ENCODE data around the gene PLEKHG4.
A peak's percentile ranks its signal among the peaks of the same experiment; 100 is the strongest.

Gene PLEKHG4

DNA sequence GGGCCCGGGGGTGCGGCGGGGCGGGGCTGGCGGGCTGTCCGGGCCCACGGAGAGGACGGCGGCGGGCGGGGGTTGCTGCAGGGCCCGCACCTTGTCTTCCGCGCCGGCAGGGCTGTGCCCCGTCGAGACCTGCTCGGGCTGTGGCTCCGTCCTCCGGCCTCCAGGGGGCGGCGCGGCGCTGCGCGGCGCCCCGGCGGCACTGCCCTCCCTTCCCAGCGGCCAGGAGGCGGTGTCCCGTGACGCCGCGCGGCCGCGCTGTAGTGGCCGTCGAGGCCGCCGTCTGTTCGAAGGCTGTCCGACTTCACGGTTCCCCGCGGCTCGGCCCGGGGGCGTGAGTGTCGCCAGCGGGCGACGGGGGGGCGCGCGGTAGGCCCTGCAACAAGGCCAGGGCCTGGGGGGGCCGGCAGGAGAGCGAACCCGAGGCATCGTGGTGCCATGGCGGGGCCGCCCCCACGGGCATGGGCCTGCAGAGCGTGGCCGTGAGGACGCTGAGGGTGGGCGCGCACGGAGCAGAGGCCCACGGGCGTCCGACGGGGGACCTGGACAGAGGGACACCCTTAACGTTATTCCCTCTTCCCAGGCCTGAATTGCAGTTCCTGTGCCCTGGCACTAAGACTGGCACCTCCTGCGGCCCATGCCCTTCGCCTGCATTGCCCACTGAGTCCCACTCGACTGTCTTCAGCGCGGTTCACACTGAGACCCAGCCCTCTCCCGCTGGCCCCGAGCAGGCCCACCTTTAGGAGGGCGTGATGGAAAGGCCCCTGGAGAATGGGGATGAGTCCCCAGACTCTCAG, at the start of gene PLEKHG4:
PLEKHG4 (plus strand) TSS at position 237 of the 794 bp plus-strand sequence; CDS start at position 750, 513 bp downstream.
- DNase-seq (ENCODE audit: low read depth, low spot score), result peak; percentile 63
- H3K9ac ChIP-seq (ENCODE audit: insufficient read length, low read depth), result peak within 1 kb of the TSS; percentile 95
- peaks cover 8% of the 10 kb centered on the region for H3K27me3 ChIP-seq (ENCODE audit: insufficient read depth, insufficient read length)
- peaks cover 27% of the 10 kb centered on the region for H3K36me3 ChIP-seq (ENCODE audit: insufficient read depth, insufficient read length, low read length)
- no peak for TF ChIP-seq YY1 (IDR thresholded peaks at IDR 0.05; ENCODE audit: insufficient read depth, insufficient read length)
- TF ChIP-seq ZNF274 (IDR thresholded peaks at IDR 0.05; ENCODE audit: low read depth, low read length), result no peak
- no peak for TF ChIP-seq SUZ12 (IDR thresholded peaks at IDR 0.05; ENCODE audit: extremely low read depth, insufficient read depth, insufficient read length)
- H3K9me3 ChIP-seq (ENCODE audit: insufficient read depth, low read length), result no peaks in the 10 kb centered on the region
- peak within 1 kb of the TSS; percentile 85 for H3K4me3 ChIP-seq (ENCODE audit: insufficient read length, low read depth)
- H3K4me1 ChIP-seq (ENCODE audit: insufficient read depth, insufficient read length), result peaks cover 26% of the 10 kb centered on the region

- peaks cover 5% of the 10 kb centered on the region for H3K4me1 ChIP-seq (ENCODE audit: insufficient read depth, insufficient read length)
- H3K9ac ChIP-seq (ENCODE audit: insufficient read length, low read depth), result no peak overlapping the region
- H3K9me3 ChIP-seq (ENCODE audit: insufficient read depth, low read length), result no peaks in the 10 kb centered on the region
- H3K4me3 ChIP-seq (ENCODE audit: insufficient read length, low read depth), result no peak overlapping the region
- no peak for DNase-seq (ENCODE audit: low read depth, low spot score)
- peaks cover 9% of the 10 kb centered on the region for H3K27me3 ChIP-seq (ENCODE audit: insufficient read depth, insufficient read length)
- peaks cover 68% of the 10 kb centered on the region for H3K36me3 ChIP-seq (ENCODE audit: insufficient read depth, insufficient read length, low read length)
- TF ChIP-seq YY1 (IDR thresholded peaks at IDR 0.05; ENCODE audit: insufficient read depth, insufficient read length) (no peak), ZNF274 (IDR thresholded peaks at IDR 0.05; ENCODE audit: low read depth, low read length) (no peak), SUZ12 (IDR thresholded peaks at IDR 0.05; ENCODE audit: extremely low read depth, insufficient read depth, insufficient read length) (no peak)
These were observed 49.2 kb upstream of the PLEKHG4 start for GRCh38 chr16:67229906-67230808.

DNA sequence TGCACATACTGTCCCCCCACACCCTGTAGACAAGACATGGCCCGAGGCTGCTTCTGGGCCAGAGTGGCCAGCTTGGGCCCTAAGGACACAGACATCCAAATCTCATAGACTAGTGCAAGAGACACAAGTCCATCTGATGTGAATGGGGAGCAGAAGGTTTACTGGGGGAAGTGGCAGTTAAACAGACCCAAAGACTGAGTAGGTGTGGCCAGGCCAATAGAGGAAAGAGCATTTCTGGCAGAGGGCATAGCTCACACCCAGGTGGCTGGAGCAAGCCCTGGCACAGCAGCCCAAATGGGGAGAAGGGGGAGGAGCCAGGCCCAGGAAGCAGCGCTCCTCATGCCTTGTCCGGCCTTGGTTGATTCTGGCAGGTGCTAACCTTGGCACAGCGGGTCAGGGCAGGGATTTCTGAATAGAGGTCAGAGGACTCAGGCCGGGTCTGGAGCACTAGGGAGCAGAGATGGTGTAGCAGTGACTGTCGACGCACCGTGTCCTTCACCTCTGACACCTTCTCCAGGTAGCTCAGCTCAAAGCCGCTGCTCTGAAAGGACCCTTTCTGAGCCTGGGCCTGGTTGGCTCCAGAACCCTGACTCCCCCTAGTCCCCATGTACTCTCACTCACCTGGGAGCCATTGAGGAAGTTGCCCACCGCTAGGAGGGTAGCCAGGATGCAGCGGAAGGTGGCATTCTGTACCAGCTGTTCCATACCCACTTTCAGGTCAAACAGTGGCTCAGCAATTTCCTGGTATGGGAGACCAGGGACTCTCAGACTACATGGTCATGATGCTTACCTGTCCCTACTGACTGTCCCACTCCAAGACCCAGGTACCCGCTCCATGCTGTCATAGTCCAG, 48.3 kb upstream of the PLEKHG4 start:
- TF ChIP-seq YY1 (IDR thresholded peaks at IDR 0.05; ENCODE audit: insufficient read depth, insufficient read length) (no peak), SUZ12 (IDR thresholded peaks at IDR 0.05; ENCODE audit: extremely low read depth, insufficient read depth, insufficient read length) (no peak), ZNF274 (IDR thresholded peaks at IDR 0.05; ENCODE audit: low read depth, low read length) (no peak)
- no peak overlapping the region for H3K4me3 ChIP-seq (ENCODE audit: insufficient read length, low read depth)
- no peaks in the 10 kb centered on the region for H3K9me3 ChIP-seq (ENCODE audit: insufficient read depth, low read length)
- H3K36me3 ChIP-seq (ENCODE audit: insufficient read depth, insufficient read length, low read length), result peaks cover 77% of the 10 kb centered on the region
- no peak overlapping the region for H3K9ac ChIP-seq (ENCODE audit: insufficient read length, low read depth)
- H3K4me1 ChIP-seq (ENCODE audit: insufficient read depth, insufficient read length), result peaks cover 9% of the 10 kb centered on the region
- peaks cover under 1% of the 10 kb centered on the region for H3K27me3 ChIP-seq (ENCODE audit: insufficient read depth, insufficient read length)
- DNase-seq (ENCODE audit: low read depth, low spot score), result no peak

DNA sequence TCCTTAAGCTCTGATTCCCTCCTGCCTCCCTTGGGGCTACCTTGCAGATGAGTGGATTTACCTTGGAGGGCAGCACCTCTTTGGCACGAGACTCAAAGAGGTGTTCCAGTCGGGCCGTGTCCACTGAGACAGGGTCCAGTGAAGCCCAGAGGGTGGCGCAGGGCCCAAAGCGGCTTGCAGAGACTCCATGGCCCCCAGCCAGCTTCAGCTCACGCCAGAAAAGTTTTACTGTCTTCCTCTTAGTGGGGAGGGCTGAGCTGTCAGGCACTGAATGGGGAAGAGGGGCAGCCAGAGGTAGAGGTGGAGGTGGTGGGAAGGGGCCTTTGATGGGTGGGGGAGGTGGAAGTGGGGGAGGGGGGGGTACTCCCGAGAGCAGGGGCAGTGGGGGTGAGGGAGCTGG, 45.7 kb upstream of the PLEKHG4 start:
- Histone ChIP-seq H3K4me1 (ENCODE audit: insufficient read depth, insufficient read length) (peaks cover 8% of the 10 kb centered on the region), H3K9me3 (ENCODE audit: insufficient read depth, low read length) (no peaks in the 10 kb centered on the region), H3K36me3 (ENCODE audit: insufficient read depth, insufficient read length, low read length) (peaks cover 90% of the 10 kb centered on the region), H3K27me3 (ENCODE audit: insufficient read depth, insufficient read length) (no peaks in the 10 kb centered on the region), H3K4me3 (ENCODE audit: insufficient read length, low read depth) (no peak overlapping the region), H3K9ac (ENCODE audit: insufficient read length, low read depth) (peak overlapping the region; percentile 32)
- TF ChIP-seq YY1 (IDR thresholded peaks at IDR 0.05; ENCODE audit: insufficient read depth, insufficient read length), result no peak
- TF ChIP-seq ZNF274 (IDR thresholded peaks at IDR 0.05; ENCODE audit: low read depth, low read length), result no peak
- no peak for TF ChIP-seq SUZ12 (IDR thresholded peaks at IDR 0.05; ENCODE audit: extremely low read depth, insufficient read depth, insufficient read length)
- DNase-seq (ENCODE audit: low read depth, low spot score), result no peak

GRCh38 chr16:67234180-67234597, 45.1 kb upstream of the PLEKHG4 start:
- no peak overlapping the region for H3K4me3 ChIP-seq (ENCODE audit: insufficient read length, low read depth)
- TF ChIP-seq ZNF274 (IDR thresholded peaks at IDR 0.05; ENCODE audit: low read depth, low read length) (no peak), YY1 (IDR thresholded peaks at IDR 0.05; ENCODE audit: insufficient read depth, insufficient read length) (no peak), SUZ12 (IDR thresholded peaks at IDR 0.05; ENCODE audit: extremely low read depth, insufficient read depth, insufficient read length) (no peak)
- H3K9ac ChIP-seq (ENCODE audit: insufficient read length, low read depth), result peak overlapping the region; percentile 32
- H3K27me3 ChIP-seq (ENCODE audit: insufficient read depth, insufficient read length), result no peaks in the 10 kb centered on the region
- H3K36me3 ChIP-seq (ENCODE audit: insufficient read depth, insufficient read length, low read length), result peaks cover 90% of the 10 kb centered on the region
- DNase-seq (ENCODE audit: low read depth, low spot score), result no peak
- H3K9me3 ChIP-seq (ENCODE audit: insufficient read depth, low read length), result no peaks in the 10 kb centered on the region
- peaks cover 8% of the 10 kb centered on the region for H3K4me1 ChIP-seq (ENCODE audit: insufficient read depth, insufficient read length)

GRCh38 chr16:67235816-67236562, 43.3 kb upstream of the PLEKHG4 start:
- no peaks in the 10 kb centered on the region for H3K27me3 ChIP-seq (ENCODE audit: insufficient read depth, insufficient read length)
- TF ChIP-seq YY1 (IDR thresholded peaks at IDR 0.05; ENCODE audit: insufficient read depth, insufficient read length), result no peak
- TF ChIP-seq SUZ12 (IDR thresholded peaks at IDR 0.05; ENCODE audit: extremely low read depth, insufficient read depth, insufficient read length), result no peak
- no peak for DNase-seq (ENCODE audit: low read depth, low spot score)
- peaks cover 80% of the 10 kb centered on the region for H3K36me3 ChIP-seq (ENCODE audit: insufficient read depth, insufficient read length, low read length)
- no peaks in the 10 kb centered on the region for H3K9me3 ChIP-seq (ENCODE audit: insufficient read depth, low read length)
- H3K4me1 ChIP-seq (ENCODE audit: insufficient read depth, insufficient read length), result peaks cover 14% of the 10 kb centered on the region
- H3K4me3 ChIP-seq (ENCODE audit: insufficient read length, low read depth), result no peak overlapping the region
- peak overlapping the region; percentile 58 for H3K9ac ChIP-seq (ENCODE audit: insufficient read length, low read depth)

Data from NT2/D1 (cell line).